AG04450 (cell line): ENCODE results near the gene TMEM151A. TPM values are rescaled to one million over a fixed set of nuclear protein-coding genes. Genes with fewer than 3 reads are reported as not detected.
A peak's percentile ranks its signal among the peaks of the same experiment; 100 is the strongest.

ENCODE experiments used
- CTCF ChIA-PET: fragments of 300-600, 350-600 bp; formaldehyde crosslinking; extraction: SDS; loops from one replicate; lab custom pipeline; 2022; ENCODE audit warnings: antibody characterized with exemption, inconsistent platforms; lab: Charles Lee
- POLR2A ChIA-PET: fragments of 350-600 bp; formaldehyde crosslinking; extraction: SDS; loops from one replicate; lab custom pipeline; 2021; ENCODE audit warnings: antibody characterized with exemption, inconsistent platforms; lab: Yijun Ruan, JAX
- DNase-seq: peaks from one replicate; pipeline ENCODE4 v3.0.0-alpha.2; 2011; ENCODE audit warnings: low read depth, low spot score
- H3K27ac ChIP-seq: one replicate; pipeline ENCODE4 v1.5.1; 2012; ENCODE audit warnings: low read depth, low read length, control low read depth
- H3K27me3 ChIP-seq: one replicate; pipeline ENCODE4 v1.6.0; 2012; ENCODE audit warnings: low read length; ENCODE audit not compliant: control insufficient read depth, insufficient read depth
- H3K4me3 ChIP-seq: 2 replicates; pipeline ENCODE4 v1.5.1; 2011; ENCODE audit warnings: mild to moderate bottlenecking, low read depth, low read length, control low read depth
- H3K9me3 ChIP-seq: 2 replicates; pipeline ENCODE4 v1.5.1; 2012; ENCODE audit warnings: low read length; ENCODE audit not compliant: control insufficient read depth, insufficient read depth
- polyA plus RNA-seq: library from polyadenylated mRNA; depleted of rRNA; stranded (reverse); fragments of >200 nt; gene quantifications from 2 replicates; pipeline ENCODE4 v1.2.3, GENCODE V29; 2011
- TF ChIP-seq, protein P1 (sequence below): IDR thresholded peaks from 2 replicates; pipeline ENCODE4 v1.5.1; 2011; ENCODE audit warnings: low read depth, low read length, control low read depth, inconsistent platforms

The TMEM151A gene
- polyA plus RNA-seq, 1 experiment: not detected

GRCh38 chr11:66311470-66311964 is 19.8 kb downstream of the TMEM151A start:
- ChIA-PET CTCF (interaction anchor here (0.6 to 3.9 kb wide), 26 partner anchors 10 to 127 kb away, joined by 3 to 98 read pairs (median 5); partner anchors contain the start of genes BRMS1, MRPL11, RAB1B and RIN1), POLR2A (interaction anchor here (0.7 to 3.1 kb wide), 8 partner anchors 9 to 169 kb away, joined by 3 to 99 read pairs (median 13); partner anchors contain the start of genes DPP3 and RIN1)
- DNase-seq: no peak
- peak overlapping the region; percentile 89 for H3K27ac ChIP-seq
- H3K9me3 ChIP-seq: peaks cover 8% of the 10 kb centered on the region; the same call in 1 of the 2 replicates
- peak overlapping the region; percentile 74 for H3K4me3 ChIP-seq
- TF ChIP-seq, protein P1, sequence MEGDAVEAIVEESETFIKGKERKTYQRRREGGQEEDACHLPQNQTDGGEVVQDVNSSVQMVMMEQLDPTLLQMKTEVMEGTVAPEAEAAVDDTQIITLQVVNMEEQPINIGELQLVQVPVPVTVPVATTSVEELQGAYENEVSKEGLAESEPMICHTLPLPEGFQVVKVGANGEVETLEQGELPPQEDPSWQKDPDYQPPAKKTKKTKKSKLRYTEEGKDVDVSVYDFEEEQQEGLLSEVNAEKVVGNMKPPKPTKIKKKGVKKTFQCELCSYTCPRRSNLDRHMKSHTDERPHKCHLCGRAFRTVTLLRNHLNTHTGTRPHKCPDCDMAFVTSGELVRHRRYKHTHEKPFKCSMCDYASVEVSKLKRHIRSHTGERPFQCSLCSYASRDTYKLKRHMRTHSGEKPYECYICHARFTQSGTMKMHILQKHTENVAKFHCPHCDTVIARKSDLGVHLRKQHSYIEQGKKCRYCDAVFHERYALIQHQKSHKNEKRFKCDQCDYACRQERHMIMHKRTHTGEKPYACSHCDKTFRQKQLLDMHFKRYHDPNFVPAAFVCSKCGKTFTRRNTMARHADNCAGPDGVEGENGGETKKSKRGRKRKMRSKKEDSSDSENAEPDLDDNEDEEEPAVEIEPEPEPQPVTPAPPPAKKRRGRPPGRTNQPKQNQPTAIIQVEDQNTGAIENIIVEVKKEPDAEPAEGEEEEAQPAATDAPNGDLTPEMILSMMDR: no peak
- peaks cover 7% of the 10 kb centered on the region for H3K27me3 ChIP-seq

DNA sequence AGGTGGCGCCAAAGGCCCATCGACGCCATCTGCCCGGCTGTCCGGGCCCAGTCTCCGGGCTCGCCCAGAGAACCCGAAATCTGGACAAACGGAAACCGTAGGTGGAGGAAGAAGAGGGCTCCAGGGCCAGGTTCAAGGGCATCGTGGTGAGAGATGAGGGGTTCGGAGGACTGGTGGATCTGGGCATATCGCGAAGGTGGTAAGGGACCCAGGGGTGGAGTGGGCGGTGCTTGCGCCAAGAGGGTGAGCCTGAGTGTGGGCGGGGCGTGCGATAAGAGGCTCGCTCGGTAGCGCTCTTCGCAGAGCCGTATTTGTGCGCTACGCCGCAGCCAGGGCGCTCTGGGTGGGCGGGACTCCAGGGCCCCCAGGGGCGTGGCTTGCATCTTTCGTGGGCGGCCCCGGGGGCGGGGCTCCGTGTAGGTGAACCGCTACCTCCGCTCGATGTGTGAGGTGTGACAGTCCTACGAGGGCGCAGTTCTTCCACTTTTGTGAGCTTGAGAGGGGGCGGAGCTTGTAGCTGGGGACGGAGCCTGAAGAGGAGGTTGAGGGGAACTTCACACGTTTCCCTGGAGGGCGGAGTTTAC is 20.4 kb downstream of the TMEM151A start:
- POLR2A ChIA-PET: interaction anchor here (0.7 to 3.1 kb wide), 18 partner anchors 10 to 422 kb away, joined by 3 to 99 read pairs (median 6); partner anchors contain the start of genes BRMS1, CCDC85B, DPP3 and FOSL1
- TF ChIP-seq, protein P1: peak; percentile 94
- peak overlapping the region; percentile 89 for H3K27ac ChIP-seq
- DNase-seq: peak; percentile 84
- CTCF ChIA-PET: interaction anchor here (0.6 to 3.9 kb wide), 30 partner anchors 10 to 106 kb away, joined by 3 to 98 read pairs (median 5); partner anchors contain the start of genes BRMS1, RAB1B, RIN1 and YIF1A
- peaks cover 7% of the 10 kb centered on the region for H3K27me3 ChIP-seq
- peak overlapping the region; percentile 74 for H3K4me3 ChIP-seq
- H3K9me3 ChIP-seq: peaks cover 8% of the 10 kb centered on the region; the same call in 1 of the 2 replicates

- Histone ChIP-seq H3K4me3 (peak overlapping the region; percentile 87), H3K27ac (peak overlapping the region; percentile 97), H3K9me3 (peaks cover 8% of the 10 kb centered on the region; the same call in 1 of the 2 replicates), H3K27me3 (peaks cover 4% of the 10 kb centered on the region)
- ChIA-PET POLR2A (interaction anchor here (0.5 to 3.1 kb wide), 22 partner anchors 9 to 748 kb away, joined by 3 to 99 read pairs (median 5); partner anchors contain the start of genes BRMS1, CCDC85B, FOSL1 and PELI3), CTCF (interaction anchor here (0.6 to 3.9 kb wide), 21 partner anchors 9 to 960 kb away, joined by 3 to 98 read pairs (median 5); partner anchors contain the start of genes BRMS1, RIN1 and YIF1A)
- peak; percentile 99 for DNase-seq
- TF ChIP-seq, protein P1: no peak
Measured at GRCh38 chr11:66312549-66313320, 21.0 kb downstream of the TMEM151A start.

DNA sequence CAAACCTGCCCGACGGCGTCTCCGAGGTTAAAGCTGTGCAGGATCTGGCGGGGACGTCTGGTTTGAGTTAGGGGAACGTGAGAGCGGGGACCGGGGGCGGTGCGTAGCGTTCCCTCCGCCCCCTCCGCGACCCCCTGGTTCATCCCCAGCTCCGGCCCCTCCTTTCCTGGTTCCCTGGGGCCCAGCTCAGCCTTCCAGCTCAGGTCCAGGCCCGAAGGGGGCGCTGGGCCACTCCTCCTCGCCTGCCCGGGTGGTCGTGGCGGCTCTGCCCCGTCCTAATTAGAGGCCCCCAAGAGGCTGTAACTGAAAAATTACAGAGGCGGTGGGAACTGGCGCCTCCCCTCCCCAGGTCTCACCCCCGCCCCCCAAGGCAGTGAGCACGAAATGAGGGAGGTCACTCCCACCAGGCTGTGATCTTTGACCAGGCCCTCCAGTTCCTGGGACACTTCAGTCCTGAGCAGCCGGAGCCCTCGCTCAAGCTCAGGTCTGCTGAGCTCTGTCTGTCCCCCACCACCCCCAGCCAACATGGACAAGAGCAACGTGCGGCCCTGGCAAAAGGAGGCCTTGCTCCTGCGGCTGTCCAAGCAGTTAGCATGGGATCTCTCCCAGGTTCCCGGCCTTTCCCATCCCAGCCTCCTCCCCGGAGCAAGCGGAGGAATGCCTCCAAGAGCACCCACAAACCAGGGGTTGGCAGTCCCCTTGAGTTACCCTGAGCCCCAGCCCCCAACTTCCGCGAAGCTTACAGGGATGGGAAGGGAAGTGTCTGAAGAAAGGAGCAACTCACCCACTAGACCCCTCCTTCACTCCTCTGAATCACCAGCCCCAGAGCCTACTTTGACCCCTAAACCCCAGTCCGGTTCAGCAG is 21.9 kb downstream of the TMEM151A start:
- peaks cover 8% of the 10 kb centered on the region; the same call in 1 of the 2 replicates for H3K9me3 ChIP-seq
- CTCF ChIA-PET: interaction anchor here (0.6 to 3.9 kb wide), 12 partner anchors 8 to 960 kb away, joined by 3 to 98 read pairs (median 6); partner anchors contain the start of genes BRMS1, RIN1 and YIF1A
- peak overlapping the region; percentile 87 for H3K4me3 ChIP-seq
- H3K27ac ChIP-seq: peak overlapping the region; percentile 97
- no peaks in the 10 kb centered on the region for H3K27me3 ChIP-seq
- DNase-seq: no peak
- POLR2A ChIA-PET: interaction anchor here (0.5 to 3.1 kb wide), 17 partner anchors 11 to 749 kb away, joined by 3 to 99 read pairs (median 5); partner anchors contain the start of genes FOSL1, RIN1, SLC29A2 and YIF1A
- TF ChIP-seq, protein P1: peak; percentile 40; the same call in 1 of the 2 replicates
